HEK293 (cell line): ENCODE measurements around the gene AIMP2.

Source experiments
- CTCF ChIA-PET: fragments of 350-600 bp; formaldehyde crosslinking; extraction: SDS; loops from one replicate; lab custom pipeline; 2021; ENCODE audit warnings: antibody characterized with exemption; lab: Yijun Ruan, JAX
- POLR2A ChIA-PET: fragments of 300-600 bp; formaldehyde crosslinking; extraction: SDS; loops from one replicate; lab custom pipeline; 2020; ENCODE audit warnings: antibody characterized with exemption, inconsistent platforms; lab: Yijun Ruan, JAX
- H3K27ac ChIP-seq: fragments of 200-500 bp; sonication (Bioruptor generic); 2 replicates; pipeline ENCODE4 v1.5.1; 2014; ENCODE audit warnings: low read depth, low read length, control low read depth, inconsistent platforms; ENCODE audit errors: extremely low read depth
- H3K36me3 ChIP-seq, 2 experiments: fragments of 200-500 bp in 1 of 2; sonication (Bioruptor generic) in 1 of 2; 1 replicate in 1 of 2; 2 replicates in 1 of 2; pipeline ENCODE4 v1.5.1; 2014 to 2017; ENCODE audit warnings: inconsistent platforms in 2 of 2, low read length in 2 of 2; ENCODE audit not compliant: control insufficient read depth in 2 of 2, insufficient read depth in 1 of 2
- H3K4me1 ChIP-seq: fragments of 200-500 bp; sonication (Bioruptor generic); 2 replicates; pipeline ENCODE4 v1.5.1; 2014; ENCODE audit warnings: mild to moderate bottlenecking, low read length, inconsistent platforms; ENCODE audit not compliant: control insufficient read depth, insufficient read depth
- H3K4me3 ChIP-seq: 2 replicates; pipeline ENCODE4 v1.5.1; 2011; ENCODE audit warnings: low read depth, mild to moderate bottlenecking, control low read depth, low read length, moderate library complexity
- H3K9me3 ChIP-seq: fragments of 200-500 bp; sonication (Bioruptor generic); 2 replicates; pipeline ENCODE4 v1.5.1; 2014; ENCODE audit warnings: low read depth, low read length, inconsistent platforms; ENCODE audit not compliant: control insufficient read depth, insufficient read depth
- GLI4 ChIP-seq: fragments of 450-650 bp; formaldehyde crosslinking; IDR thresholded peaks from 2 replicates; pipeline ENCODE4 v1.5.1; 2016; ENCODE audit warnings: missing biosample characterization, missing genetic modification characterization
- KLF7 ChIP-seq: fragments of 450-650 bp; formaldehyde crosslinking; IDR thresholded peaks from 2 replicates; pipeline ENCODE4 v1.5.1; 2016; ENCODE audit warnings: missing biosample characterization, missing genetic modification characterization, borderline replicate concordance
- MYNN ChIP-seq: fragments of 450-650 bp; formaldehyde crosslinking; IDR thresholded peaks from 2 replicates; pipeline ENCODE4 v1.5.1; 2016; ENCODE audit warnings: missing biosample characterization, missing genetic modification characterization, borderline replicate concordance
- REST ChIP-seq: fragments of 450-650 bp; formaldehyde crosslinking; IDR thresholded peaks from 2 replicates; pipeline ENCODE4 v1.5.1; 2016; ENCODE audit warnings: missing biosample characterization, missing genetic modification characterization
- WT1 ChIP-seq: fragments of 450-650 bp; formaldehyde crosslinking; IDR thresholded peaks from 2 replicates; pipeline ENCODE4 v1.5.1; 2016; ENCODE audit warnings: missing biosample characterization, missing genetic modification characterization
- ZNF174 ChIP-seq: fragments of 450-650 bp; formaldehyde crosslinking; IDR thresholded peaks from 2 replicates; pipeline ENCODE4 v1.5.0; 2017; ENCODE audit warnings: missing biosample characterization, mild to moderate bottlenecking, missing genetic modification characterization
- ZNF239 ChIP-seq: fragments of 450-650 bp; formaldehyde crosslinking; IDR thresholded peaks from 2 replicates; pipeline ENCODE4 v1.5.1; 2016; ENCODE audit warnings: missing biosample characterization, missing genetic modification characterization
- ZNF280C ChIP-seq: fragments of 450-650 bp; formaldehyde crosslinking; IDR thresholded peaks from 2 replicates; pipeline ENCODE4 v1.5.1; 2016; ENCODE audit warnings: missing biosample characterization, missing genetic modification characterization
- ZNF423 ChIP-seq: fragments of 450-650 bp; formaldehyde crosslinking; IDR thresholded peaks from 2 replicates; pipeline ENCODE4 v1.5.1; 2016; ENCODE audit warnings: missing biosample characterization, missing genetic modification characterization
- ZNF473 ChIP-seq: fragments of 450-650 bp; formaldehyde crosslinking; IDR thresholded peaks from 2 replicates; pipeline ENCODE4 v1.5.1; 2017; ENCODE audit warnings: missing biosample characterization, missing genetic modification characterization
- ZNF530 ChIP-seq: fragments of 450-650 bp; formaldehyde crosslinking; IDR thresholded peaks from 2 replicates; pipeline ENCODE4 v1.5.1; 2016; ENCODE audit warnings: low read depth, missing biosample characterization, missing genetic modification characterization
- ZNF580 ChIP-seq: fragments of 450-650 bp; formaldehyde crosslinking; IDR thresholded peaks from 2 replicates; pipeline ENCODE4 v1.5.1; 2016; ENCODE audit warnings: missing biosample characterization, missing genetic modification characterization
- ZNF596 ChIP-seq: fragments of 450-650 bp; IDR thresholded peaks from 2 replicates; pipeline ENCODE4 v1.5.0; 2018; ENCODE audit warnings: missing biosample characterization, mild to moderate bottlenecking, missing genetic modification characterization, moderate library complexity
- ZXDB ChIP-seq: fragments of 450-650 bp; formaldehyde crosslinking; IDR thresholded peaks from 2 replicates; pipeline ENCODE4 v1.5.1; 2016; ENCODE audit warnings: missing biosample characterization, missing genetic modification characterization
- TF ChIP-seq, protein P1 (sequence below): fragments of 450-650 bp; formaldehyde crosslinking; IDR thresholded peaks from 2 replicates; pipeline ENCODE4 v1.5.1; 2016; ENCODE audit warnings: missing biosample characterization, missing genetic modification characterization
- TF ChIP-seq, protein P2 (sequence below): sonication (generic); formaldehyde crosslinking; IDR thresholded peaks from 2 replicates; pipeline ENCODE4 v1.8.1; 2022; ENCODE audit warnings: mild to moderate bottlenecking, moderate library complexity, missing genetic modification reagents
- TF ChIP-seq, protein P3 (sequence below): fragments of 450-650 bp; formaldehyde crosslinking; IDR thresholded peaks from 2 replicates; pipeline ENCODE4 v1.5.1; 2016; ENCODE audit warnings: missing biosample characterization, missing genetic modification characterization
- TF ChIP-seq, protein P4 (sequence below): fragments of 450-650 bp; formaldehyde crosslinking; IDR thresholded peaks from 2 replicates; pipeline ENCODE4 v1.5.1; 2016; ENCODE audit warnings: missing biosample characterization, missing genetic modification characterization
- TF ChIP-seq, protein P5 (sequence below): fragments of 450-650 bp; formaldehyde crosslinking; IDR thresholded peaks from 2 replicates; pipeline ENCODE4 v1.5.1; 2016; ENCODE audit warnings: missing biosample characterization, missing genetic modification characterization

Gene AIMP2

GRCh38 chr7:6008668-6009611 lies at the start of gene AIMP2, which contains the start of gene PMS2:
Gene AIMP2, plus strand, starts transcription at chr7:6009272. Its CDS starts 92 bp downstream, at chr7:6009364.
Gene PMS2, minus strand, starts transcription at chr7:6009049. Its CDS starts 30 bp downstream, at chr7:6009019.
- POLR2A ChIA-PET: interaction anchor here (0.6 to 2.3 kb wide), 11 partner anchors 9 to 790 kb away, joined by 3 to 10 read pairs (median 4); no protein-coding TSS in a partner anchor
- no peaks in the 10 kb centered on the region; the same call in 1 of the 2 replicates for H3K4me1 ChIP-seq
- CTCF ChIA-PET: interaction anchor here (0.7 to 2.0 kb wide), 4 partner anchors 12 to 98 kb away, joined by 3 to 13 read pairs (median 6); no protein-coding TSS in a partner anchor
- peak within 1 kb of the TSS; percentile 69 for H3K4me3 ChIP-seq
- peak within 1 kb of the TSS; percentile 80 for H3K27ac ChIP-seq
- H3K9me3 ChIP-seq: no peaks in the 10 kb centered on the region
- H3K36me3 ChIP-seq: peaks cover 21% of the 10 kb centered on the region in 2 experiments; a peak in 2 of 3 replicates
- TF ChIP-seq, protein P1, sequence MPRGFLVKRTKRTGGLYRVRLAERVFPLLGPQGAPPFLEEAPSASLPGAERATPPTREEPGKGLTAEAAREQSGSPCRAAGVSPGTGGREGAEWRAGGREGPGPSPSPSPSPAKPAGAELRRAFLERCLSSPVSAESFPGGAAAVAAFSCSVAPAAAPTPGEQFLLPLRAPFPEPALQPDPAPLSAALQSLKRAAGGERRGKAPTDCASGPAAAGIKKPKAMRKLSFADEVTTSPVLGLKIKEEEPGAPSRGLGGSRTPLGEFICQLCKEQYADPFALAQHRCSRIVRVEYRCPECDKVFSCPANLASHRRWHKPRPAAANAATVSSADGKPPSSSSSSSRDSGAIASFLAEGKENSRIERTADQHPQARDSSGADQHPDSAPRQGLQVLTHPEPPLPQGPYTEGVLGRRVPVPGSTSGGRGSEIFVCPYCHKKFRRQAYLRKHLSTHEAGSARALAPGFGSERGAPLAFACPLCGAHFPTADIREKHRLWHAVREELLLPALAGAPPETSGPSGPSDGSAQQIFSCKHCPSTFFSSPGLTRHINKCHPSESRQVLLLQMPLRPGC (tag by site-specific recombination): no peak
- TF ChIP-seq ZNF473 (tag by site-specific recombination) (no peak), ZNF174 (tag by site-specific recombination) (no peak), ZNF239 (tag by site-specific recombination) (no peak), ZXDB (tag by site-specific recombination) (peak; percentile 73), REST (tag by site-specific recombination) (peak; percentile 25; the same call in 1 of the 2 replicates), GLI4 (tag by site-specific recombination) (no peak), ZNF530 (tag by site-specific recombination) (no peak), ZNF580 (0 out of 2 replicates have a peak, but pooled peaks have one; percentile 53), MYNN (tag by site-specific recombination) (no peak), WT1 (tag by site-specific recombination) (peak; percentile 44; the same call in 1 of the 2 replicates), ZNF423 (tag by site-specific recombination) (peak; percentile 59; the same call in 1 of the 2 replicates), ZNF596 (tag by site-specific recombination) (no peak), KLF7 (tag by site-specific recombination) (peak; percentile 49; the same call in 1 of the 2 replicates), ZNF280C (no peak)
- TF ChIP-seq, protein P2, sequence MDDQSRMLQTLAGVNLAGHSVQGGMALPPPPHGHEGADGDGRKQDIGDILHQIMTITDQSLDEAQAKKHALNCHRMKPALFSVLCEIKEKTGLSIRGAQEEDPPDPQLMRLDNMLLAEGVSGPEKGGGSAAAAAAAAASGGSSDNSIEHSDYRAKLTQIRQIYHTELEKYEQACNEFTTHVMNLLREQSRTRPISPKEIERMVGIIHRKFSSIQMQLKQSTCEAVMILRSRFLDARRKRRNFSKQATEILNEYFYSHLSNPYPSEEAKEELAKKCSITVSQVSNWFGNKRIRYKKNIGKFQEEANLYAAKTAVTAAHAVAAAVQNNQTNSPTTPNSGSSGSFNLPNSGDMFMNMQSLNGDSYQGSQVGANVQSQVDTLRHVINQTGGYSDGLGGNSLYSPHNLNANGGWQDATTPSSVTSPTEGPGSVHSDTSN: peak; percentile 69; the same call in 1 of the 2 replicates
- TF ChIP-seq, protein P3, sequence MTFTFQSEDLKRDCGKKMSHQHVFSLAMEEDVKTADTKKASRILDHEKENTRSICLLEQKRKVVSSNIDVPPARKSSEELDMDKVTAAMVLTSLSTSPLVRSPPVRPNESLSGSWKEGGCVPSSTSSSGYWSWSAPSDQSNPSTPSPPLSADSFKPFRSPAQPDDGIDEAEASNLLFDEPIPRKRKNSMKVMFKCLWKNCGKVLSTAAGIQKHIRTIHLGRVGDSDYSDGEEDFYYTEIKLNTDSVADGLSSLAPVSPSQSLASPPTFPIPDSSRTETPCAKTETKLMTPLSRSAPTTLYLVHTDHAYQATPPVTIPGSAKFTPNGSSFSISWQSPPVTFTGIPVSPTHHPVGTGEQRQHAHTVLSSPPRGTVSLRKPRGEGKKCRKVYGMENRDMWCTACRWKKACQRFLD (tag by site-specific recombination): 0 out of 2 replicates have a peak, but pooled peaks have one; percentile 65
- TF ChIP-seq, protein P4, sequence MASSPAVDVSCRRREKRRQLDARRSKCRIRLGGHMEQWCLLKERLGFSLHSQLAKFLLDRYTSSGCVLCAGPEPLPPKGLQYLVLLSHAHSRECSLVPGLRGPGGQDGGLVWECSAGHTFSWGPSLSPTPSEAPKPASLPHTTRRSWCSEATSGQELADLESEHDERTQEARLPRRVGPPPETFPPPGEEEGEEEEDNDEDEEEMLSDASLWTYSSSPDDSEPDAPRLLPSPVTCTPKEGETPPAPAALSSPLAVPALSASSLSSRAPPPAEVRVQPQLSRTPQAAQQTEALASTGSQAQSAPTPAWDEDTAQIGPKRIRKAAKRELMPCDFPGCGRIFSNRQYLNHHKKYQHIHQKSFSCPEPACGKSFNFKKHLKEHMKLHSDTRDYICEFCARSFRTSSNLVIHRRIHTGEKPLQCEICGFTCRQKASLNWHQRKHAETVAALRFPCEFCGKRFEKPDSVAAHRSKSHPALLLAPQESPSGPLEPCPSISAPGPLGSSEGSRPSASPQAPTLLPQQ (tag by site-specific recombination): peak; percentile 90
- TF ChIP-seq, protein P5, sequence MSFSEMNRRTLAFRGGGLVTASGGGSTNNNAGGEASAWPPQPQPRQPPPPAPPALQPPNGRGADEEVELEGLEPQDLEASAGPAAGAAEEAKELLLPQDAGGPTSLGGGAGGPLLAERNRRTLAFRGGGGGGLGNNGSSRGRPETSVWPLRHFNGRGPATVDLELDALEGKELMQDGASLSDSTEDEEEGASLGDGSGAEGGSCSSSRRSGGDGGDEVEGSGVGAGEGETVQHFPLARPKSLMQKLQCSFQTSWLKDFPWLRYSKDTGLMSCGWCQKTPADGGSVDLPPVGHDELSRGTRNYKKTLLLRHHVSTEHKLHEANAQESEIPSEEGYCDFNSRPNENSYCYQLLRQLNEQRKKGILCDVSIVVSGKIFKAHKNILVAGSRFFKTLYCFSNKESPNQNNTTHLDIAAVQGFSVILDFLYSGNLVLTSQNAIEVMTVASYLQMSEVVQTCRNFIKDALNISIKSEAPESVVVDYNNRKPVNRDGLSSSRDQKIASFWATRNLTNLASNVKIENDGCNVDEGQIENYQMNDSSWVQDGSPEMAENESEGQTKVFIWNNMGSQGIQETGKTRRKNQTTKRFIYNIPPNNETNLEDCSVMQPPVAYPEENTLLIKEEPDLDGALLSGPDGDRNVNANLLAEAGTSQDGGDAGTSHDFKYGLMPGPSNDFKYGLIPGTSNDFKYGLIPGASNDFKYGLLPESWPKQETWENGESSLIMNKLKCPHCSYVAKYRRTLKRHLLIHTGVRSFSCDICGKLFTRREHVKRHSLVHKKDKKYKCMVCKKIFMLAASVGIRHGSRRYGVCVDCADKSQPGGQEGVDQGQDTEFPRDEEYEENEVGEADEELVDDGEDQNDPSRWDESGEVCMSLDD (tag by site-specific recombination): peak; percentile 20; the same call in 1 of the 2 replicates
